GM19328 (cell line): Measurements from ENCODE around the gene FGD5.
"Not testable (repeated sequence)": the region's sequence is repeated elsewhere in the genome, so short reads cannot be mapped to it uniquely, and the experiment has no call there.

Experiments
- ATAC-seq: cut with Tn5 transposase; IDR thresholded peaks from one replicate; pipeline ENCODE4 v1.9.1; 2021; ENCODE audit warnings: mild to moderate bottlenecking, moderate library complexity; ENCODE audit not compliant: unreplicated experiment

FGD5 gene

GRCh38 chr3:14899993-14900618 lies 81.3 kb downstream of the FGD5 start:
- no peak for ATAC-seq

- ATAC-seq: no peak
Measured at GRCh38 chr3:14900881-14901873, 82.4 kb downstream of the FGD5 start.

GRCh38 chr3:14902719-14903118 lies 84.0 kb downstream of the FGD5 start:
- no peak for ATAC-seq

- not testable (repeated sequence) for ATAC-seq
Measured at GRCh38 chr3:14903501-14903900, 84.7 kb downstream of the FGD5 start.

DNA sequence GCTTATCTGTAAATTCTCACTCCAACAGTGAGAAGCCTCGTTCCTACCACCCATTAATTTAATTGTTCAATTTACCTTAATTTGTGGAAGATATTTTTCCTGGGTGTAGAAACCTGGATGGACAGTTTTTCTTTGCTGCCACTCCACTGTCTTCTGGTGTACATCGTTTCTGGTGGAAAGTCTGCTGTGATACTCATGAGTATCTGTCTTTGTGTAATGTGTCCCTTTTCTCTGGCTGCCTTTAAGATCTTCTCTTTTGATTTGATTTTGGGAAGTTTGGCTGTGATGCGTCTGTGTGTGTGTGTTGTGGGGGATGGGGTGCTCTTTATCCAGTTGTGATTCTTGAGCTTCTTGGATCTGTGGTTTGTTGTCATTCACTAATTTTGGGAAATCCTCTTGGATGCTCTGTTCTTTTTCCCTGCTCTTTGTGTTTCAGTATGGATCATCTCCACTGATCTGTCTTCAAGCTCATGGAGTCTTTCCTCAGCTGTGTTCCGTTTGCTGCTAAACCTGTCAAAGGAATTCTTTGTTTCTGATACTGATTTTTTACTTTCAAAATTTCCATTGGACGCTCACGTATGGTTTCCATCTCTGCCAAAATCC lies 86.4 kb downstream of the FGD5 start:
- no peak for ATAC-seq

DNA sequence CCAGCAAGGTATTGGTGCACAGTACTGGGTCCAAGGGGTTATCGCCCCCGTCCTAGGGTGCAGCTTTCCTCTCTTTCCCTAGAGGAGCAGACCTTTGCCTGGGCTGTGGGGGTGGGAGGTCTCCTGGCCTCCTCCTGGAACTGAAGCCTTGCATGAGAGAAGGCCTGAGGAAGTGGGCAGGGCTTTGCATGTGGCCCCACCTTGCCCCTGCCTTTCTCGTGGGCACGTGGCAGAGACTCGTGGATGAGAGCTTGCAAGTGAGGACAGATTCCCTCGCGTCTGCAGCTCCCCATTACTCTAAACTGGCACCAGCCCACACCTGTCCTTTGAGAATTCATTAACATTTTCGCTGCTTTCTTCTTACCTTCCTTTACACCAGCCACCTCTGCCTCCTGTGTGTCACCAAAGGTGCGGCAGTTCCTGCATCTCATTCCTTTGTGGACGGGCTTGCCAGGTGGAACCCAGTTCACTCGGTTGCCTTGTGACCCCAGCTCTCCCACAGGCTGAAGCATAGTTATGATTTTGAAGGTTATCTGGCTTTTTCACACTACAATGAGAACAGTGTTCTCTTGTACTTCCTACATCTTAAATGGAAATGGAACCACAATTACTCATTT lies 87.7 kb downstream of the FGD5 start:
- ATAC-seq: no peak

DNA sequence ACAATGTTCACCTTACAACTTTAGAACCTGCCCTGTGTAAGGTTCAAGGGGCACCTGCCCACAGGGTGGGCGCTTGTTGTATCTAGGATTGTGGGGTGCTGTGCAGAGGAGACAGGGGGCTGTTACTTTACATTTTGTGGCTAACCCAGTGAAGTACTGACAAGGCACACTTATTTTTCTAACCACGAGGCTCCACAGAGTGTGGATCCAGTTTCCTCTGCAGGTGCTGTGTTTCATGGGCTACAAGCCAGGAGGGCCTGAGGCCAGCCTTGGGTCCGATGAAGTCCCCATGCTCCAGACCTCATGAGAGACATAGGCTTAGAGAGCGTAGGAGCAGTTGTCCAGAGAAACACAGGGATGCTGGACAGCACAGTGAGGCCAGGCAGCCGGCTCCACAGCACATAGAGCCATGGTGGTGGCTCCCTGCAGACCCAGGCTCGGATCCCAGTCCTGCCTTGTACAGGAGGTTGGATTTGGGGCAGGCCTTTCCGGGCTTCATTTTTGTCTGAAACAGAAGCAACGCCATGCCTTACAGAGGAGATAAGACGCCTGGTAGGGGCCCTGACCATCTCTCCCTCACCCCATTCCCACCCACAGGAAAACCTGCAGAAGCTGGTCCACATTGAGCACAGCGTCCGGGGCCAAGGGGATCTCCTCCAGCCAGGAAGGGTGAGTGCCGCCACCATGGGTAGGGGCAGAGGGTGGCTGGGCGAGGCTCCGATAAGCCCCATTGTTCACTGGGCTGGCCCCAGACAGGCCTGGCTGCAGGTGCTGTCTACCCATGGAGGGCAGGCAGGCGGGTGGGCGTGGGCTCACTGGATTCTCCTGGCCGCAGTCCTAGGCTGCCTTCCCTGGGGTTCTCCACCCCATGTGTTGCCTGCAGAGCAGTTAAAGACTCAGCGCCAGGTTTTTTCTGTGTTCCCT lies 88.5 kb downstream of the FGD5 start:
- ATAC-seq: no peak

- ATAC-seq: no peak
Measured at GRCh38 chr3:14909250-14909649, 90.5 kb downstream of the FGD5 start.

DNA sequence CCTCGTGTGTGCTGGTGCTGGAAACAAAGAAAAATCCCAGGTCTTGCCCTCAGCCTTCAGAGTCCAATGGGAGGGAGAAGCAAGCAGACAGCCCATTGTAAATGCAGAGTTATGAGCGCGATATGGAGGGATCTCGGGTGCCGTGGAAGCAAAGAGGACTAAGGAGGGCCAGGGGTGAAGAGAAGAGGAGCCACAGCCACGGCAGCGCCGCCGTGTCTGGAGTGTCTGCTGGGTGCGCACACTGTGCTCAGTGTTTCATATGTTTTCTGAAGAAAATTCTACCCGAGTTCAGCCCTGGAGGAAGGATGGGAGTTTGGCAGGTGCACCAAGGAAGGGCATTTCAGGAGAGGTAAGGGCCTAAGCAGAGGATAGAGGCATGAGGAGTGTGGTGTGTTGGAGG lies 92.9 kb downstream of the FGD5 start:
- no peak for ATAC-seq

DNA sequence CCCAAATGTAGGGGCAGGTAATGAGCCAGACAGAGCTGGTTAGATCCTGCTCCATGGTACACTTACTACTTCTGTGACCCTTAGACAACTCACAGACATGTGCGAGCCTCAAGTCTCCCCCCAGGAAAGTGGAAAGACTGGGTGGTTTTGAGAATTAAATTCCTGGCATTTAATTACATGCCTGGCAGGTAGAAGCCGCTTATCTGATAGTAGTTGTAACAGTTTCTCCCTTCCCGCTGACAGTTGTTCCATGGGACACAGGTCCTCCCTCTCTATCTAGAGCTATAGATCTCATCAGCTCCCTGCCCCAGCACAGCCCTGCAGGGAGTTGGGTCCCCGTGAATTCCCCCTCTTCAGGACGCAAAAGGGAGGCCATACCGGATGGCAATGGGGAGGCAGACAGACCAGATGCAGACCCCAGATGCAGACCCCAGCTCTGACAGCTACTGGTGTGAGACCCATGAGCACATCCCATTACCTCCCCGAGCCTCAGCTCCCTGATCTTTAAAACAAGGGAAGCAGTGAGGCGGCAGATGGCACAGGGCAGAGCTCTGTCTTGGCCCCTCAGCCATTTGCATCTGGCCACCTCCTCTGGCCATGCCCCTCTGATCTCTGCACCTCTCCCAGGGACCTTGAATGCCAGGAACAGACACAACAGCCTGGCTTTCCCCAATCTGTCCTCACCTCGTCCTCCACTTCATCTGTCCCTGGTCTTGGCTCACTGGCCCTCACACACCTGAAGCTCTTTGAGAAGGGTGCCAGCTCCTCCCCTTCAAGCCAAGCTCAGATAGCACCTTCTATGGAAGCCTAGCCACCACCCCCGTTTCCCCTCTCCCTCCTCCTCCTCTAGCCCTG lies 94.5 kb downstream of the FGD5 start:
- no peak for ATAC-seq

GRCh38 chr3:14913926-14914778 lies 95.4 kb downstream of the FGD5 start:
- no peak for ATAC-seq

GRCh38 chr3:14914779-14915117 lies 96.0 kb downstream of the FGD5 start:
- ATAC-seq: no peak

- ATAC-seq: no peak
Measured at GRCh38 chr3:14915636-14916222, 97.0 kb downstream of the FGD5 start.

DNA sequence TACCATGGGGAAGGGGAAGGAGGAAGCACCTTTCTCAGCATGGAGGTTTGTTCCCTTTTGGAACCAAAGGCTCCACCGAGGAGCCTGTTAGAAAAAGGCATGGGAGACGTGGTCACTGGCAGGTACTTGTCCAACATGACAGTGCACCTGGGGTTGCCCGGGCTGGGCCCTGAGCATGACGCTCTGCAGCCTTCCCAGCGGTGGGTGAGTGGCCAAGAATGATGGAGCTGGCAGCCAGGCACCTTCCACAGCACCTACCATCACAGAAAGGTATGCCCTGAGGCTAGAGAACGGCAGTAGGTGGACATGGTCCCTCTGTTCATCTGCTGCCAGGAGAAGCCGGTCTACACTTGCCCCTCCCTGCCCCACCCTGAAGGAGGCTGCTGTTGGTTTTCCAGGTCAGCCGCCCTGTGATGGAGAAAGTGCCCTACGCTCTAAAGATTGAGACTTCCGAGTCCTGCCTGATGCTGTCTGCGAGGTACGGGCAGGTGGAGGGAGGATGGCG lies 99.6 kb downstream of the FGD5 start:
- no peak for ATAC-seq

DNA sequence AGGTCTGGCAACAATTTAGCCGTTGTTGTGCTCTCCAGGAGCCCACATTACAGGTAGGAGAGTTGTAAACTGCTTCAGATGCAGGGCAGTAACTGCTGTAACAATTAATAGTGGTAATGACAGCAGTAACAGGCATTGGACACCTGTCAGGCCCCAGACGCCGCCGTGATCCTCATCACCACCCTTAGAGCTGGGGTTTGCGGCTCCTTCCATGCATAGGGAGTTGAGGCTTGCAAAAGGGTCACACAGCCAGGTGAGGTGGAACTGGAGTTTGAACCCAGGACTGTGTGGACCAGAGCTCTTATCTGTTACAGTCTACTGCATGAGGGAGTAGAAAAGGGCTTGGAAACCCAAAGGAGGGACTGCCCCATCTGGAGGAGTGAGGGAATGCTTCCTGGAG lies 101.8 kb downstream of the FGD5 start:
- ATAC-seq: no peak

DNA sequence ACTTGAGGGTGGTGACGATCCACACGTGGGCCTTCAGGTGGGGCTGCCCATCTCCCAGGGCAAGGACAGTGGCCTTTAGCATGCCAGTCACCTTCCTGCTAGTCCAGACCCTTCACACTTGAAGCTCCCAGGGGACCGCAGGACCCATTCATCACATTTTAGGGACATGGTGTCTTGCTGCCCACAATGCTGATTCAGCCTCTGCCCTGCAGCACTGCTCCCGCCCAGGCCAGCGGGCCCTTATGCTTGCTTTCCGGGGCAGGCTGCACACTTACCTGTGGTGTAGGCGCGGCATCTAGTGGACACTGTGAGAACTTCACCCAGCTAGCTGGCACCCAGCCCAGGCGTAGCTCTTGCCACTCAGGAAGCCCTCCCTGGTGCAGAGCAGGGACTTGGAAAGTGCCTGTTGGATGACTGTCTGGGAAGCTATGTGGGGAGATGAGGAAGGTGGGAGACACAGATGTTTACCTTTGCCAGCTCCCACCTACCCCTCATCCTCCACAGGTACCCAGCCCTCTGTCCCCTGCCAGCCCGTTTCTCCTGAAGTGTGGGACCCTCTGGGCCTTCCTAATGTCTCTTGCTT lies 102.4 kb downstream of the FGD5 start:
- ATAC-seq: no peak

DNA sequence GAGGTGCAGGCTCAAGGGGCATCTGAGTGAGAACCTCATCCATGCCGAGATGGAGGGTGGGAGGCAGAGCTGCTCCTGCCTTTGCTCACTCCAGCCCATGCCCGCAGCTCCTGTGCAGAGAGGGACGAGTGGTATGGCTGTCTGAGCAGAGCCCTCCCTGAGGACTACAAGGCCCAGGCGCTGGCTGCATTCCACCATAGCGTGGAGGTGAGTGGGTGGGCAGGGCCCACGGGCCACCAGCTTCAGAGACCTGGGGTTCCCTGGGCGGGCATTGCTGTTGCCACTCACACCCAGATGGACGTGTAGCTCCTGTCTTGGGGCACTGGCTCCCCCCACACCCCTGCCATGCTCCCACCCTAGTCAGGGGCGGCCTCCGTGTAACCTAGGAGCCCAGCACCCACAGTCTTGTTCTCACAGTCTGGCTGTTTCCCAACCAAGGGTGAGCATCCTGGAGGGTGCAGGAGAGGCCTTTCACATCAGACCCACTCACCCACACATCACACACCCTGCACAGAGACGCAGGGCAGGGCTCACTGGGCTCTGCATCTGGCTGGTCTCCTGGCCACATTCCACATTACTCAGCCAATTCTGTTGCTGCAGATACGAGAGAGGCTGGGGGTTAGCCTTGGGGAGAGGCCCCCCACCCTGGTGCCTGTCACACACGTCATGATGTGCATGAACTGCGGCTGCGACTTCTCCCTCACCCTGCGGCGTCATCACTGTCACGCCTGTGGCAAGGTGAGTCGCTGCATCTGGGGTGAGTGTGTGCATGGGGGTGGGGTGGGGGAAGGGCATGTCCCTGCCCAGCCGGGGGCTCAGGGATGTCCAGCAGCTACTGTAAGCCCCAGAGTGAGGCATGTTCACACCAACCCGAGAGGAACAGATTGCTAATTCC lies 103.3 kb downstream of the FGD5 start:
- ATAC-seq: no peak
